Tibial nerve (tissue), 3 donors: ENCODE data around the gene TRPT1.

Source experiments
- CTCF ChIP-seq, 5 experiments: fragments of 200-600 bp in 3 of 5; fragments of 450-650 bp in 2 of 5; sonication (generic) in 3 of 5; IDR thresholded peaks; one replicate each; pipeline ENCODE4 v1.5.1; 2016 to 2019; ENCODE audit warnings: antibody characterized with exemption in 5 of 5, mild to moderate bottlenecking in 3 of 5, moderate library complexity in 2 of 5
- POLR2A ChIP-seq, 2 donors: fragments of 450-650 bp; IDR thresholded peaks; one replicate each; pipeline ENCODE4 v1.6.1; 2017; ENCODE audit warnings: antibody characterized with exemption in 2 of 2, mild to moderate bottlenecking in 2 of 2, moderate library complexity in 2 of 2

- TF ChIP-seq CTCF (IDR thresholded peaks at IDR 0.05) (peak; percentile 30 to 81 (median 42)), POLR2A (IDR thresholded peaks at IDR 0.05) (peak; percentile 99)
Observed at GRCh38 chr11:64185175-64185692, 40.8 kb downstream of the TRPT1 start.
